ENCODE results near the gene BAX.
A peak's percentile ranks its signal among the peaks of the same experiment; 100 is the strongest.

BAX gene

GRCh38 chr19:48963371-48964204, 8.9 kb downstream of the BAX start:
- DNase-seq: peak; percentile 90

DNA sequence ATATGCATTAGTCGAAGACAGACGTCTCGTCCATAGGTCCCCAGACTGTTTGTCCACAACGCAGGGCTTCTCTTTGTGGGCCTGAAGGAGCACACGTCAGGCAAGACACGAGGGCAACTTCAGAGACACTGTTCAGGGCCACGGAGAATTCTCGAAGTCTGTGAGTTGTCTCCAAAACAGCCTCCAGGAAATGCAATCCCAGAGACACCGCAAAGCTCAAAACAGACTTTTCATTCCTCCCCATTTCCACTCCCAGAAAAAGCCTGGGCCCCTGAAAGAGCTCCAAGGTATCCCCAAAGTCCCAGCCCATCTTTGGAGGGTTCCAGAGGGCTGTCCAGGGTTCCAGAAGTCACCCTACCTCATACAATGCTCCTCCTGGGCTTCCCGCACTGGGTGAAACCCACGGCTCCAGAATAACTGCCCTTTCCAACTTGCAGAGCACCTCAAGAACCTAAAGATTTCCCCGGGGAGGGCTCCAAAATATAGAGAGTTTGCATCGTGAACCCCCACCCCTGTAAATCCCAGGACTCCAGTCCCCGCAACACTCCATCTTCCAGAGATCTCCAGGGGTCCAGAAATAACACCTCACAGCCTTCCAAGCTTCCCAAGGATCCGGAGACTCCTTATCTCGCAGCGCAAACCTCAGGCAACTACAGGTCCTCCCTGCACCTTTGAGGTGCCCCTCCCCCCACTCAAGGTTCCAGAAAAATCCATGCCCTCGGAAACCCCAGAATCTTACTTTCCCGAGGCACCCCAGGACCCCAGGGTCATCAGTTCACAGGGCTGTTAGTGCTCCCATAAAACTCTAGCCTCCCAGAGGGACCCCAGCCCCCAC, 9.7 kb downstream of the BAX start:
- DNase-seq: no peak

GRCh38 chr19:48965040-48965805, 10.5 kb downstream of the BAX start, which contains the start of gene FTL:
Gene FTL, plus strand, starts transcription at chr19:48965309. Its CDS starts 199 bp downstream, at chr19:48965508.
- DNase-seq: peak; percentile 97

- DNase-seq: peak; percentile 96
These were observed 11.3 kb downstream of the BAX start for GRCh38 chr19:48965806-48966540.

DNA sequence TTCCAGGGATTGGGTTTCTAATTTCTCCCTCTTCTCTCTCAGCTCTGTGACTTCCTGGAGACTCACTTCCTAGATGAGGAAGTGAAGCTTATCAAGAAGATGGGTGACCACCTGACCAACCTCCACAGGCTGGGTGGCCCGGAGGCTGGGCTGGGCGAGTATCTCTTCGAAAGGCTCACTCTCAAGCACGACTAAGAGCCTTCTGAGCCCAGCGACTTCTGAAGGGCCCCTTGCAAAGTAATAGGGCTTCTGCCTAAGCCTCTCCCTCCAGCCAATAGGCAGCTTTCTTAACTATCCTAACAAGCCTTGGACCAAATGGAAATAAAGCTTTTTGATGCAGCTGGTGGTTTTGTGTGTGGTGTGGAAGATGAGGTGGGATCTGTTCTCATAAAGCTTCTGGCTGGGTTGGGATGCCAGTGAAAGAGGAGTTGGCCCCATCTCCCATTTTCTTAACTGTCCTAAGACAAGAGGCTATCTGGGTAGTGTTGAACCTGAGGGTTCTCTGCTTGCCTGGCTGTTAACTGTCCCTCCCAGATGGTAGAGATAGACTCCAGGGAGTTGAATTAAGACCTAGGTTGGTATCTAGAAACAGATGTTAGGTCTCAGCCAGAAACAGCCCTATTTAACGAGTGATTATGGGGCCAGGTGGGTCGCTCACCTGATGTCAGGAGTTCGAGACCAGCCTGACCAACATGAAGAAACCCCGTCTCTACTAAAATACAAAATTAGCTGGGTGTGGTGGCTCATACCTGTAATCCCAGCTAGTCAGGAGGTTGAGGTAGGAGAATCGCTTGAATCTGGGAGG, 12.1 kb downstream of the BAX start:
- peak; percentile 63 for DNase-seq

GRCh38 chr19:48967346-48968178, 12.9 kb downstream of the BAX start:
- no peak for DNase-seq

- DNase-seq: no peak
These were observed 13.5 kb downstream of the BAX start for GRCh38 chr19:48968179-48968661.

DNA sequence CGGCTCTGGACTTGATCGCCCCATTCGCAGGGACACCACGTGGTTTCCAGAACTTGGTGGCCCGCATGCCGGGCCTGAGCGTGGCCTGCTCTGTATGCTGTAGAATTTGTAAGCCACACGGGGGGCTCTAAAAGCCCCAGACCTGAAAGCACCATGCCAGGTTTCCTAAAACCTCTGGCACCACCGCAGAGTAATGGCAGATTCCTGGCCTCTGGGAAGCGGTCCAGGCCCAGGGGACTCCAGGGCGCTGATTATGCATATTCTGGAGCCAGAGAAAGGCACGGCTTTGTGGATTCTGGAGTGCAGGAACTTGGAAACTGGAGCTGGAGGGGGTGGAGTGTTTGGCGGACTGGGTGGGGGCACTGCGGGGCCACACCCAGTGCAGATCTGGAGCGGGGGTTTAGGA, 14.1 kb downstream of the BAX start:
- DNase-seq: no peak

DNA sequence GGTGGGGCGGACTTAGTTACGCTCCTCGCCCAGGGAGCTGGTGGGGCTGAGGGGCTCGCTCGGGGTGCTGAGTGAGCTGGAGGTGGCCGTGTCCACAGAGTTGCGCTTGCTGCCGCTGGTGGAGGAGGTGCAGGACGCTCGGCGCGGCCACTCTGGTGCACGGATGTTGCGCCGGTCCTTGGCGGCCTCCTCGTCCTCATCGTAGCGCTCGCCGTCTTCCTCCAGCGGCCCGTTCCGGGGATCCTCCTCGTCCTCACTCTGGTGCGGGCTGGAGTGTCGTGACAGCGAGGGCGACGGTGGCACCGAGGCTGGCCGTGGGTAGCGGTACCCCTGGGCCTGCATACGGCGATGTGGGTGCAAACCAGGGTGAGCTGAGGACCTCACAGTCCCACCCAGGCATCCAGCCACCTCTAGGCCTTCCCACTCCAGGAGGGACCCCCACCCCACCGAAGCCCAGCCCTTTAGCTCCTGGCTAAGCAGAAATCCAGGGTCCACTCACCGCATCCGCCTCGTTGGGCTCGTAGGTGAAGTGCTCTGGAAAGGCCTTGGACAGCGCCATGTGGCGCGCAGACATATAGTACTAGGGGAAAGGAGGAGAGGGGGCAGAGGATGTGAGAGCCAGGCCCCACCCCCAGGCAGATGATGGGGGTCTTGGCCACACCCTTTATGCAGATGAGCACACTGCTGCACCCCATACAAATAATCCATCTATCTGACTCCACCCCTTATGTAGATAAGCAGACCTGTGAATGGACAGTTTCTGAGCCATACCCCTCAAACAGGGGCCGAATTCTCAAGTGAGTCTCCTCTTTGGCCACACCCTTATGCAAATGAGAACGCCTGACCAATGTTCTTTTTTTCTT, 14.8 kb downstream of the BAX start:
- no peak for DNase-seq

DNA sequence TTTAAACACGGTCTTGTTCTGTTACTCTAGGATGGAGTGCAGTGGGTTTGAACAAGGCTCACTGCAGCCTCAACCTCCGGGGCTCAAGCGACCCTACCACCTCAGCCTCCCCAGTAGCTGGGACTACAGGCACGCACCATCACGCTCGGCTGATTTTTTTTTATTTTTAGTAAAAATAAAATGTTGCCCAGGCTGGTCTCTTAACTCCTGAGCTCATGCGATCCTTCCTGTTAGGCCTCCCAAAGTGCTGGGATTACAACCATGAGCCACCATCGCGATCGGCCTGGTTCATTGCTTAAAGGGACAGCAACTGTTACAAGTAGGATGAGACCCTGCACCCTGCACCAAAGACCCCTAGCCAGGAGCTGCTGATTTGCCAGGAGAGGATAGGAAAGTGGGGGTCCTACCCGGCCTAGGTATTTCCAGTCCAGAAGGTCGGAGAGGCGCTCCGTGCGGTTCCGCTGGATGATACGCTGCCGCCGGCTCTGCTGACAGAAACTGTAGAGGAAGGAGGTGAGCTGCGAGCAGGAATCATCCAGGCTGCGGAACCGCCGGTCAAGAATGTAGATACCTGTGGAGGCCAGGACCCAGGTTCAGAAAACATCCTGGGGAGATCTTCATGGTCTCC, 15.6 kb downstream of the BAX start:
- no peak for DNase-seq

DNA sequence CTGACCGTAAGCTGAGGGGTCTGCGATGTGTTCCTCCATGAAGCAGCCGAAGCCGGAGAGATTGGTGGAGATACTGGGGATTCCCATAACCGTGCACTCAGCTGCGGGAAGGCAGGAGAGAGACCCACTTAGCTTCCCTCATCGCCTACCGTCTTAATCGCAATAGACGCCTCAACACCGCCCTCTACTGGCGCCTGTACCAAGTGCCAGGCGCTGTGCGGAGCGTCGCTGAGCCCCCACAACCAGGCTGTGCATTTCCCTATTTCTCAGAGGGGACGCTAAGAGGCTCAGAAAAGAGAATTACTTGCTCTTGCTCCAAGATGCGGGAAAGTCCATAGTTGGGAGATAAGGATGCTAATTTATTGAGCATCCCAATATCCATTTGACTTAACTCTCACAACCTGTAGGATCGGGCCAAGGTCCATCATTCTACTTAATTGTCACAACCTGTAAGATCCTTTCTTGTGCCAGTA, 16.3 kb downstream of the BAX start:
- peak; percentile 94 for DNase-seq

DNA sequence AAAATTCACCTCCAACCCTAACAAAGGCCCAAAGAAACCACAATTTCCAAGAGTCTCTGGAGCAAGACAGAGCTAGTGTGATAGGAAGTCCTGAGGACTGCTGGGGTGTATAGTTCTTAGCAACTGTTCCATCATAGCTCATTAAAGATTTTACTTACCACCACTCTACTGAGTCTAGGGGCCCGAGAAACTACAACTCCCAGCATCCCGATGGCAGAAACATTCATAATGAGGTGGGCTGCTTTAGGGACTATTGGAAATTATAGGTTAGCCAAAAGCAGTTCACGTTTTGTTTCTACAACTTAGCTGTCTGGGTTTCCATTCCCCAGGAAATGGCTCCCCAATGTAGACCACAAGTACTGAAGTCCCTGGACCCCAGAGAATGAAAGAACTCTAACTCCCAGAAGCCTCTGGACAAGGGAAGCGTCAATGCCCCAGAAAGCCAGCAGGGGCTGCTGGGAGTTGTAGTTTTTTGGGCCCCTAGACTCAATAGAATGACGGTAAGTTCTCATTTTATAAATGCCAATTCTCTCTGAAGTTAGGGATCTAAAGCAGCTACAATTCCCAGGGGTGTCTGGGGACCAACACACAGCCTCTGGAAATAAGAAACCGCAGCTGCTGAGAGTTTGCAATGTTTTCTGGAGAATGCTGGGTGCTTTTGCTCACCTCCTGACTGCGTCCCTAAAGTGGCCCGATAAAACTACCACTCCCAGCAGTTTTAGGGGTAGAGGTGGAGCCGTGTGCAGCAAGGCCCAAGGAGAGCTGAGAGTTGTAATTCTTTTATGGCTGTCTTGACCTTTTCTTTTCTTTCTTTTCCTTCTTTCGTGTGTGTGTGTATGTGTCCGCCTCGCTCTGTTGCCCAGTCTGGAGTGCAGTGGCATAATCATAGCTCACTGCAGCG, 21.5 kb downstream of the BAX start:
- DNase-seq: no peak

- DNase-seq: no peak
These were observed 22.4 kb downstream of the BAX start for GRCh38 chr19:48977061-48977460.

DNA sequence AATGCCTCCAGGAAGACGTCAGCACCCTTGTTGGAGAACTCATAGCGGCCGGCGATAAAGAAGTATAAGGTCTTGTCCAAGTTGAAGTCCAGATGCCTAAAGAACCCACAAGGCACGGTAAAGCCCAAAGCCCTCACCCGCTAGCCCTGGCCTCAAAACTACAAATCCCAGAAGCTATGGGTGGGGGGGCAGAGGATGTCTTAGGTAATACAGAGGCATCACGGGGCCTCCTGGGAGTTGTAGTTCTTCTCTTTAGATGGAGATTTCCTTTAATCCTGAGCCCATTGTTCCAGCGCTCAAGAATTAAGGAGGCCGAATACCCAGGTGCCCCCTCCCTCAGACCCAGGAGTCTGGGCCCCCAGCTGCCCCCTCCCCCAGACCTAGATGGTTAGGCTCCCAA, 27.6 kb downstream of the BAX start:
- no peak for DNase-seq

DNA sequence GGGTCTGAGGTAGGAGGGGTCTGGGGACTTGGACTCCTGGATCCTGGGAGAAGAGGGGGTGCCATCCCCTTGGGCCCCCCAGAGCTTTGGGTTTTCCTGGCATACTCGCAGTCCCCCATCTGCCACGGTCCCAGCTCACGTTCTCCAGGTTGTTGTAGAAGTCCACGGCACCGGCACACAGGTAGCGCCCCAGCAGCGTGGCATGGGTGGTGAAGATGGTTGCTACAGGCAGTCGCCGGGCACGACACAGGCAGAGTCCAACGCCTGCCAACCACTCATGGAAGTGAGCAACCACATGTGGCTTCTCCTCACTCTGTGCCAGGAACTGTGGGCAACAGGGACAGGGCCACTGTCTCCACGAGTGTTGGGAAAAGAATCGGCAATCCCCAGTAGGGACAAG, 31.0 kb downstream of the BAX start:
- no peak for DNase-seq

DNA sequence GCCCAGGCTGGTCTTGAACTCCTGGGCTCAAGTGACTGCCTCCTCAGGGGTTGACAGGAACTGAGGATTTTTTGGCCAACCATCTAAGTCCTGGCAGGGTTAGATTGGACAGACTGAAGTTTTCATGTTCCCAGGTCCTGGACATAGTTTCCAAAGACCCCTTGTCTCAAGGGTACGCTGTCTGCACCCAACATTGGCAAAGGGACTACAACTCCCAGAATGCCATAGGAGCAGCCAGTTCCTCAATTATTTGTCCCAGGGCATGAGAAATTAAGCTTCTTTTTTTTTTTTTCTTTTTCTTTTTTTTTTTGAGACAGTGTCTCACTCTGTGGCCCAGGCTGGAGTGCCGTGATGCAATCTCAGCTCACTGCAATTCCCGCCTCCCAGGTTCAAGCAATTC, 31.5 kb downstream of the BAX start:
- DNase-seq: no peak

- DNase-seq: no peak
These were observed 32.6 kb downstream of the BAX start for GRCh38 chr19:48987323-48987722.

GRCh38 chr19:48988286-48988685, 33.6 kb downstream of the BAX start:
- no peak for DNase-seq

Measured in activated CD8-positive, alpha-beta memory T cell treated with anti-CD3 and anti-CD28 coated beads for 24 hours (primary cell).